Measurements from ENCODE around the gene UBASH3B. TPM values are rescaled to one million over a fixed set of nuclear protein-coding genes. Genes with fewer than 3 reads are reported as not detected.

The UBASH3B gene
- total RNA-seq, 2 donors from 2014 or later, result 3.4 to 3.5 TPM

- Mint-ChIP-seq H3K27ac (peak overlapping the region in 1 of 2 donors; percentile 13), H3K4me3 (peak overlapping the region; percentile 13)
- ATAC-seq, result no peak
Measured at GRCh38 chr11:122676638-122677037, 21.1 kb downstream of the UBASH3B start.

GRCh38 chr11:122677256-122677655 lies 21.7 kb downstream of the UBASH3B start:
- no peaks in the 10 kb centered on the region for H3K36me3 Mint-ChIP-seq
- ATAC-seq (no peak), DNase-seq (ENCODE audit: low spot score) (no peak)
- H3K27ac Mint-ChIP-seq, result no peak overlapping the region
- peaks cover 0 to 3% of the 10 kb centered on the region in 2 donors for H3K27me3 Mint-ChIP-seq
- H3K4me3 Mint-ChIP-seq, result no peak overlapping the region
- no peaks in the 10 kb centered on the region for H3K9me3 Mint-ChIP-seq
- H3K4me1 Mint-ChIP-seq (ENCODE audit: low read depth in 2 of 2), result peaks cover 16 to 23% of the 10 kb centered on the region in 2 donors

More at GRCh38 chr11:122676638-122677037, 21.1 kb downstream of the UBASH3B start:
- Mint-ChIP-seq H3K36me3 (no peaks in the 10 kb centered on the region), H3K9me3 (no peaks in the 10 kb centered on the region), H3K27me3 (peaks cover 0 to 3% of the 10 kb centered on the region in 2 donors), H3K4me1 (ENCODE audit: low read depth in 2 of 2) (peaks cover 19 to 23% of the 10 kb centered on the region in 2 donors)
- DNase-seq (ENCODE audit: low spot score), result no peak

- Mint-ChIP-seq H3K4me1 (ENCODE audit: low read depth in 2 of 2) (peaks cover 12 to 18% of the 10 kb centered on the region in 2 donors), H3K9me3 (no peaks in the 10 kb centered on the region), H3K27me3 (peaks cover 0 to 3% of the 10 kb centered on the region in 2 donors), H3K27ac (no peak overlapping the region), H3K4me3 (no peak overlapping the region), H3K36me3 (no peaks in the 10 kb centered on the region)
- no peak for ATAC-seq
- DNase-seq (ENCODE audit: low spot score), result no peak
Measured at GRCh38 chr11:122678406-122678805, 22.9 kb downstream of the UBASH3B start.

GRCh38 chr11:122679466-122679865 lies 23.9 kb downstream of the UBASH3B start:
- peaks cover 17 to 25% of the 10 kb centered on the region in 2 donors for H3K4me1 Mint-ChIP-seq (ENCODE audit: low read depth in 2 of 2)
- H3K27ac Mint-ChIP-seq, result no peak overlapping the region
- H3K4me3 Mint-ChIP-seq, result no peak overlapping the region
- ATAC-seq (no peak), DNase-seq (ENCODE audit: low spot score) (no peak)
- no peaks in the 10 kb centered on the region for H3K36me3 Mint-ChIP-seq
- peaks cover 0 to 3% of the 10 kb centered on the region in 2 donors for H3K27me3 Mint-ChIP-seq
- H3K9me3 Mint-ChIP-seq, result no peaks in the 10 kb centered on the region

- H3K27me3 Mint-ChIP-seq, result peaks cover 0 to 3% of the 10 kb centered on the region in 2 donors
- H3K4me3 Mint-ChIP-seq, result no peak overlapping the region
- no peaks in the 10 kb centered on the region for H3K9me3 Mint-ChIP-seq
- H3K27ac Mint-ChIP-seq, result no peak overlapping the region
- ATAC-seq, result no peak
- H3K4me1 Mint-ChIP-seq (ENCODE audit: low read depth in 2 of 2), result peaks cover 9 to 13% of the 10 kb centered on the region in 2 donors
- no peak for DNase-seq (ENCODE audit: low spot score)
- no peaks in the 10 kb centered on the region for H3K36me3 Mint-ChIP-seq
Measured at GRCh38 chr11:122681070-122681469, 25.5 kb downstream of the UBASH3B start.

- Mint-ChIP-seq H3K27me3 (peaks cover 0 to 1% of the 10 kb centered on the region in 2 donors), H3K27ac (no peak overlapping the region), H3K36me3 (no peaks in the 10 kb centered on the region), H3K4me3 (no peak overlapping the region), H3K9me3 (no peaks in the 10 kb centered on the region), H3K4me1 (ENCODE audit: low read depth in 2 of 2) (peaks cover 7 to 15% of the 10 kb centered on the region in 2 donors)
- peak in 1 of 2 donors; percentile 41 for ATAC-seq
- no peak for DNase-seq (ENCODE audit: low spot score)
Measured at GRCh38 chr11:122681735-122682134, 26.2 kb downstream of the UBASH3B start.

GRCh38 chr11:122682464-122682863 lies 26.9 kb downstream of the UBASH3B start:
- ATAC-seq (no peak), DNase-seq (ENCODE audit: low spot score) (no peak)
- Mint-ChIP-seq H3K36me3 (no peaks in the 10 kb centered on the region), H3K4me1 (ENCODE audit: low read depth in 2 of 2) (peaks cover 9 to 18% of the 10 kb centered on the region in 2 donors), H3K4me3 (no peak overlapping the region), H3K27ac (no peak overlapping the region), H3K27me3 (no peaks in the 10 kb centered on the region), H3K9me3 (no peaks in the 10 kb centered on the region)

- Mint-ChIP-seq H3K27ac (no peak overlapping the region), H3K27me3 (no peaks in the 10 kb centered on the region), H3K4me3 (no peak overlapping the region), H3K4me1 (ENCODE audit: low read depth in 2 of 2) (peaks cover 9 to 22% of the 10 kb centered on the region in 2 donors), H3K36me3 (no peaks in the 10 kb centered on the region), H3K9me3 (no peaks in the 10 kb centered on the region)
- ATAC-seq (no peak), DNase-seq (ENCODE audit: low spot score) (no peak)
Measured at GRCh38 chr11:122685041-122685440, 29.5 kb downstream of the UBASH3B start.

GRCh38 chr11:122686111-122686510 lies 30.6 kb downstream of the UBASH3B start:
- Mint-ChIP-seq H3K9me3 (no peaks in the 10 kb centered on the region), H3K27me3 (no peaks in the 10 kb centered on the region), H3K27ac (no peak overlapping the region), H3K36me3 (no peaks in the 10 kb centered on the region), H3K4me3 (no peak overlapping the region), H3K4me1 (ENCODE audit: low read depth in 2 of 2) (peaks cover 11 to 26% of the 10 kb centered on the region in 2 donors)
- DNase-seq (ENCODE audit: low spot score), result no peak
- ATAC-seq, result no peak

GRCh38 chr11:122690384-122690783 lies 34.9 kb downstream of the UBASH3B start:
- H3K4me1 Mint-ChIP-seq (ENCODE audit: low read depth in 2 of 2), result peaks cover 25 to 38% of the 10 kb centered on the region in 2 donors
- peak overlapping the region; percentile 77 for H3K4me3 Mint-ChIP-seq

GRCh38 chr11:122690801-122691548 lies 35.5 kb downstream of the UBASH3B start:
- no peaks in the 10 kb centered on the region for H3K27me3 Mint-ChIP-seq
- no peak for DNase-seq (ENCODE audit: low spot score)
- peak overlapping the region; percentile 60 for H3K27ac Mint-ChIP-seq
- ATAC-seq, result peak in 1 of 2 donors; percentile 47
- no peaks in the 10 kb centered on the region for H3K9me3 Mint-ChIP-seq
- H3K36me3 Mint-ChIP-seq, result no peaks in the 10 kb centered on the region
- peak overlapping the region; percentile 77 for H3K4me3 Mint-ChIP-seq
- H3K4me1 Mint-ChIP-seq (ENCODE audit: low read depth in 2 of 2), result peaks cover 25 to 41% of the 10 kb centered on the region in 2 donors

More at GRCh38 chr11:122690384-122690783, 34.9 kb downstream of the UBASH3B start:
- Mint-ChIP-seq H3K9me3 (no peaks in the 10 kb centered on the region), H3K36me3 (no peaks in the 10 kb centered on the region), H3K27me3 (no peaks in the 10 kb centered on the region), H3K27ac (peak overlapping the region in 1 of 2 donors; percentile 60)
- DNase-seq (ENCODE audit: low spot score) (no peak), ATAC-seq (peak in 1 of 2 donors; percentile 46)

GRCh38 chr11:122691549-122692150 lies 36.1 kb downstream of the UBASH3B start:
- H3K27ac Mint-ChIP-seq, result peak overlapping the region; percentile 60
- no peaks in the 10 kb centered on the region for H3K27me3 Mint-ChIP-seq
- H3K4me3 Mint-ChIP-seq, result peak overlapping the region; percentile 77
- peaks cover 27 to 38% of the 10 kb centered on the region in 2 donors for H3K4me1 Mint-ChIP-seq (ENCODE audit: low read depth in 2 of 2)
- no peaks in the 10 kb centered on the region for H3K9me3 Mint-ChIP-seq
- ATAC-seq, result no peak
- no peak for DNase-seq (ENCODE audit: low spot score)
- H3K36me3 Mint-ChIP-seq, result no peaks in the 10 kb centered on the region

- Mint-ChIP-seq H3K27me3 (no peaks in the 10 kb centered on the region), H3K9me3 (no peaks in the 10 kb centered on the region), H3K4me3 (no peak overlapping the region), H3K4me1 (ENCODE audit: low read depth in 2 of 2) (peaks cover 30 to 39% of the 10 kb centered on the region in 2 donors), H3K27ac (no peak overlapping the region), H3K36me3 (no peaks in the 10 kb centered on the region)
- DNase-seq (ENCODE audit: low spot score), result no peak
- no peak for ATAC-seq
Measured at GRCh38 chr11:122692444-122692843, 36.9 kb downstream of the UBASH3B start.

GRCh38 chr11:122695076-122695615 lies 39.6 kb downstream of the UBASH3B start:
- Mint-ChIP-seq H3K36me3 (no peaks in the 10 kb centered on the region), H3K27ac (no peak overlapping the region)

More at GRCh38 chr11:122695076-122695615, 39.6 kb downstream of the UBASH3B start:
- no peak for ATAC-seq
- H3K9me3 Mint-ChIP-seq, result no peaks in the 10 kb centered on the region
- H3K4me3 Mint-ChIP-seq, result no peak overlapping the region
- peaks cover 41 to 51% of the 10 kb centered on the region in 2 donors for H3K4me1 Mint-ChIP-seq (ENCODE audit: low read depth in 2 of 2)
- no peaks in the 10 kb centered on the region for H3K27me3 Mint-ChIP-seq
- DNase-seq (ENCODE audit: low spot score), result no peak

Data from natural killer cell treated with Interleukin-12 subunit alpha and Interleukin-12 subunit beta and Interleukin-15 and Interleukin-18, amount 100 ng/mL, for 72 hours (primary cell).